Transverse colon (tissue), 4 donors: ENCODE measurements around the gene DEFB131A. TPM values are rescaled to one million over a fixed set of nuclear protein-coding genes. Genes with fewer than 3 reads are reported as not detected.
"Not testable (repeated sequence)": the region's sequence is repeated elsewhere in the genome, so short reads cannot be mapped to it uniquely, and the experiment has no call there.

Source experiments
- DNase-seq: peaks from one replicate; pipeline ENCODE4 v3.0.0-alpha.2; 2019
- H3K27ac ChIP-seq, 4 donors: fragments of 200-600 bp; sonication (generic); 2 replicates each; pipeline ENCODE4 v1.5.1; 2016 to 2018; ENCODE audit warnings: inconsistent platforms in 4 of 4
- H3K27me3 ChIP-seq: fragments of 200-600 bp; sonication (generic); 2 replicates; pipeline ENCODE4 v1.5.1; 2017; ENCODE audit warnings: inconsistent platforms
- H3K36me3 ChIP-seq, 4 donors: fragments of 200-600 bp; sonication (generic); 2 replicates each; pipeline ENCODE4 v1.5.1; 2017 to 2019; ENCODE audit warnings: inconsistent platforms in 4 of 4
- H3K4me1 ChIP-seq, 4 donors: fragments of 200-600 bp; sonication (generic); 2 replicates each; pipeline ENCODE4 v1.5.1; 2017 to 2020; ENCODE audit warnings: inconsistent platforms in 4 of 4
- H3K4me3 ChIP-seq, 4 donors: fragments of 200-600 bp; sonication (generic); 1 replicate in 1 of 4; 2 replicates in 3 of 4; pipeline versions ENCODE4 v1.5.1 to v1.6.1; 2017 to 2019; ENCODE audit warnings: inconsistent platforms in 4 of 4
- H3K9me3 ChIP-seq, 2 donors: fragments of 200-600 bp; sonication (generic); 2 replicates each; pipeline ENCODE4 v1.5.1; 2017 to 2019; ENCODE audit warnings: inconsistent platforms in 2 of 2
- POLR2AphosphoS5 ChIP-seq, 3 donors: sonication (generic); formaldehyde crosslinking; IDR thresholded peaks; one replicate each; pipeline ENCODE4 v1.6.1; 2016; ENCODE audit warnings: antibody characterized with exemption in 3 of 3
- WGBS, 2 donors: methylation state at CpG; one replicate each; pipeline ENCODE4 v1.1.5; 2018; ENCODE audit warnings: low coverage in 1 of 2; 5-methylcytosine and 5-hydroxymethylcytosine counted together
- in situ Hi-C, 4 donors: fragments of 200-750 bp; cut with MboI; loops; one replicate each; pipeline versions ENCODE4 v1.15.0 to v1.15.1; 2017; ENCODE audit warnings: low sequenced_read_pairs in 3 of 4, low pct_ligation_motif_present in 1 of 4, low pct_unique_long_range_greater_than_20kb in 1 of 4
- intact Hi-C: fragments of 100-400 bp; cut with DNase I; formaldehyde crosslinking; loops from one replicate; pipeline ENCODE4 v1.15.1; 2023; ENCODE audit warnings: low total_unique reads
- total RNA-seq, 4 donors: library from RNA; depleted of rRNA; stranded (reverse); fragments of >200 nt; gene quantifications; one replicate each; pipeline ENCODE4 v1.1.0, GENCODE V29; 2016

Gene DEFB131A
- total RNA-seq, 4 donors from 2014 or later = not detected

- WGBS, 2 donors = 85 to 88% methylated on average over 4 to 6 of the region's 6 CpGs
Measured at GRCh38 chr4:9444681-9445080, 467 bp downstream of the DEFB131A start.

GRCh38 chr4:9452251-9452650 is 8.0 kb downstream of the DEFB131A start:
- H3K4me3 ChIP-seq, H3K27ac ChIP-seq, in situ Hi-C loops: not testable (repeated sequence)

More at GRCh38 chr4:9444681-9445080, 467 bp downstream of the DEFB131A start:
- H3K27me3 ChIP-seq, H3K9me3 ChIP-seq, DNase-seq, intact Hi-C loops, in situ Hi-C loops, H3K4me1 ChIP-seq, H3K4me3 ChIP-seq, H3K27ac ChIP-seq, H3K36me3 ChIP-seq: not testable (repeated sequence)

GRCh38 chr4:9454284-9454683 is 10.1 kb downstream of the DEFB131A start:
- H3K4me3 ChIP-seq, H3K9me3 ChIP-seq, in situ Hi-C loops, H3K27ac ChIP-seq, intact Hi-C loops, H3K36me3 ChIP-seq, H3K27me3 ChIP-seq, DNase-seq: not testable (repeated sequence)
- WGBS, 2 donors = 51 to 64% methylated on average over 3 to 6 of the region's 6 CpGs
- H3K4me1 ChIP-seq = peaks cover 0 to 13% (median 0%) of the 10 kb centered on the region in 4 donors

More at GRCh38 chr4:9452251-9452650, 8.0 kb downstream of the DEFB131A start:
- H3K9me3 ChIP-seq, intact Hi-C loops, H3K27me3 ChIP-seq, H3K36me3 ChIP-seq: not testable (repeated sequence)
- TF ChIP-seq POLR2AphosphoS5 (IDR thresholded peaks at IDR 0.05) = peak in 1 of 3 donors; percentile 6
- 62% methylated on average over 10 of the region's 10 CpGs; no CpG with 5 or more reads in 1 of the 2 donors for WGBS, 2 donors
- DNase-seq = peak; percentile 25
- H3K4me1 ChIP-seq = peaks cover 0 to 13% (median 0%) of the 10 kb centered on the region in 4 donors

- H3K4me1 ChIP-seq = peaks cover 0 to 13% (median 0%) of the 10 kb centered on the region in 4 donors
- H3K4me3 ChIP-seq, H3K27ac ChIP-seq, in situ Hi-C loops, intact Hi-C loops, H3K36me3 ChIP-seq, DNase-seq, H3K9me3 ChIP-seq, H3K27me3 ChIP-seq: not testable (repeated sequence)
- 43 to 50% methylated on average over 5 of the region's 5 CpGs for WGBS, 2 donors
Measured at GRCh38 chr4:9455046-9455445, 10.8 kb downstream of the DEFB131A start.

- H3K27ac ChIP-seq, DNase-seq, intact Hi-C loops: not testable (repeated sequence)
Measured at GRCh38 chr4:9479466-9479865, 35.3 kb downstream of the DEFB131A start.

GRCh38 chr4:9480066-9480465 is 35.9 kb downstream of the DEFB131A start:
- H3K9me3 ChIP-seq, H3K27me3 ChIP-seq, in situ Hi-C loops, H3K4me3 ChIP-seq, DNase-seq, H3K4me1 ChIP-seq, intact Hi-C loops, H3K36me3 ChIP-seq, H3K27ac ChIP-seq: not testable (repeated sequence)
- WGBS, 2 donors = 77 to 100% methylated on average over 1 to 12 of the region's 12 CpGs

More at GRCh38 chr4:9479466-9479865, 35.3 kb downstream of the DEFB131A start:
- H3K4me3 ChIP-seq, H3K36me3 ChIP-seq, in situ Hi-C loops, H3K4me1 ChIP-seq, H3K27me3 ChIP-seq, H3K9me3 ChIP-seq: not testable (repeated sequence)
- WGBS, 2 donors = no CpG with 5 or more reads among the region's 8 CpGs

GRCh38 chr4:9482871-9483270 is 38.7 kb downstream of the DEFB131A start:
- H3K27ac ChIP-seq, H3K4me1 ChIP-seq, DNase-seq, H3K36me3 ChIP-seq, in situ Hi-C loops, H3K4me3 ChIP-seq, H3K27me3 ChIP-seq, H3K9me3 ChIP-seq, intact Hi-C loops: not testable (repeated sequence)
- WGBS, 2 donors = 91 to 95% methylated on average over 8 to 11 of the region's 11 CpGs

- DNase-seq, H3K4me1 ChIP-seq, intact Hi-C loops, H3K4me3 ChIP-seq, H3K9me3 ChIP-seq, H3K36me3 ChIP-seq, in situ Hi-C loops, H3K27ac ChIP-seq, H3K27me3 ChIP-seq: not testable (repeated sequence)
- WGBS, 2 donors = 91% methylated on average over 10 of the region's 10 CpGs; no CpG with 5 or more reads in 1 of the 2 donors
Measured at GRCh38 chr4:9483682-9484081, 39.5 kb downstream of the DEFB131A start.

GRCh38 chr4:9486880-9487279 is 42.7 kb downstream of the DEFB131A start:
- 76% methylated on average over 11 of the region's 11 CpGs; no CpG with 5 or more reads in 1 of the 2 donors for WGBS, 2 donors
- in situ Hi-C loops, H3K27me3 ChIP-seq, H3K27ac ChIP-seq, DNase-seq, intact Hi-C loops, H3K36me3 ChIP-seq, H3K4me1 ChIP-seq, H3K4me3 ChIP-seq, H3K9me3 ChIP-seq: not testable (repeated sequence)

GRCh38 chr4:9488796-9489195 is 44.6 kb downstream of the DEFB131A start:
- H3K27me3 ChIP-seq, H3K4me3 ChIP-seq, DNase-seq, in situ Hi-C loops, intact Hi-C loops, H3K4me1 ChIP-seq, H3K36me3 ChIP-seq, H3K27ac ChIP-seq, H3K9me3 ChIP-seq: not testable (repeated sequence)
- WGBS, 2 donors = 81 to 88% methylated on average over 5 to 15 of the region's 15 CpGs

- H3K27me3 ChIP-seq, H3K9me3 ChIP-seq, intact Hi-C loops, H3K36me3 ChIP-seq, DNase-seq, H3K4me3 ChIP-seq, in situ Hi-C loops, H3K4me1 ChIP-seq, H3K27ac ChIP-seq: not testable (repeated sequence)
- WGBS, 2 donors = 64 to 80% methylated on average over 3 to 7 of the region's 7 CpGs
Measured at GRCh38 chr4:9490496-9490895, 46.3 kb downstream of the DEFB131A start.
